Endothelial cell of umbilical vein (primary cell): ENCODE results near the gene ARHGAP18. TPM values are rescaled to one million over a fixed set of nuclear protein-coding genes. Genes with fewer than 3 reads are reported as not detected.

Source experiments
- BruUV-seq: library from RNA; stranded (reverse); fragments of 400-500 nt; replicated peaks from 2 replicates; lab custom pipeline; 2021; lab: Mats Ljungman, UMichigan
- CTCF ChIA-PET: fragments of 300-600, 350-600 bp; sonication (Branson Sonifier 250); formaldehyde crosslinking; loops from one replicate; lab custom pipeline; 2021; ENCODE audit warnings: antibody characterized with exemption, inconsistent platforms; lab: Charles Lee
- POLR2A ChIA-PET: fragments of 300-600, 350-600 bp; sonication (Branson Sonifier 250); formaldehyde crosslinking; loops from one replicate; lab custom pipeline; 2021; ENCODE audit warnings: antibody characterized with exemption, inconsistent platforms; lab: Charles Lee
- DNase-seq: peaks from one replicate; pipeline ENCODE4 v3.0.0-alpha.2; 2011; ENCODE audit warnings: low read depth, low spot score
- FAIRE-seq: peaks from 2 replicates; lab custom pipeline; 2011; peaks lifted over from hg19 to GRCh38; lab: Jason Lieb, UNC
- H2AFZ ChIP-seq: 2 replicates; pipeline ENCODE4 v1.6.0; 2012; ENCODE audit warnings: low read depth, low read length, control low read depth, inconsistent platforms
- H3K27ac ChIP-seq: 2 replicates; pipeline ENCODE4 v1.5.1; 2011; ENCODE audit warnings: low read depth, mild to moderate bottlenecking, control low read depth, low read length, moderate library complexity; ENCODE audit not compliant: insufficient read depth
- H3K27me3 ChIP-seq, 2 experiments: 2 replicates each; pipeline versions ENCODE4 v1.6.0 to v1.6.1; 2011; ENCODE audit warnings: low read length in 2 of 2, mixed read lengths in 1 of 2; ENCODE audit not compliant: control insufficient read depth in 2 of 2, insufficient read depth in 2 of 2
- H3K36me3 ChIP-seq, 2 experiments: 2 replicates in 1 of 2; 3 replicates in 1 of 2; pipeline ENCODE4 v1.5.1; 2011; ENCODE audit warnings: low read length in 2 of 2, mild to moderate bottlenecking in 1 of 2, moderate library complexity in 1 of 2; ENCODE audit not compliant: control insufficient read depth in 2 of 2, insufficient read depth in 2 of 2; ENCODE audit errors: extremely low read depth in 1 of 2
- H3K4me1 ChIP-seq: 3 replicates; pipeline ENCODE4 v1.5.1; 2011; ENCODE audit warnings: mild to moderate bottlenecking, low read length; ENCODE audit not compliant: control insufficient read depth, insufficient read depth; ENCODE audit errors: extremely low read depth
- H3K4me2 ChIP-seq: 2 replicates; pipeline ENCODE4 v1.6.1; 2011; ENCODE audit warnings: low read length, control low read depth, mixed read lengths; ENCODE audit not compliant: insufficient read depth
- H3K4me3 ChIP-seq, 3 experiments: fragments of 200-600 bp in 1 of 3; sonication (generic), shearing (Covaris generic) in 1 of 3; replicated peaks in 1 of 3; 2 replicates each; pipeline ENCODE4 v1.5.1; 2011 to 2016; ENCODE audit warnings: control low read depth in 3 of 3, low read length in 3 of 3, mild to moderate bottlenecking in 2 of 3, inconsistent platforms in 1 of 3, low read depth in 1 of 3, moderate library complexity in 1 of 3; ENCODE audit not compliant: insufficient read depth in 1 of 3
- H3K79me2 ChIP-seq: 2 replicates; pipeline ENCODE4 v1.6.0; 2012; ENCODE audit warnings: low read length, inconsistent platforms; ENCODE audit not compliant: control insufficient read depth, insufficient read depth
- H3K9ac ChIP-seq: replicated peaks from 2 replicates; pipeline ENCODE3; 2011; ENCODE audit warnings: low read length, control low read depth; ENCODE audit not compliant: insufficient read depth; ENCODE audit errors: extremely low read depth
- H3K9me1 ChIP-seq: replicated peaks from 3 replicates; pipeline ENCODE4 v1.6.0; 2011; ENCODE audit warnings: mild to moderate bottlenecking, low read length; ENCODE audit not compliant: control insufficient read depth, insufficient read depth; ENCODE audit errors: extremely low read depth
- H3K9me3 ChIP-seq: replicated peaks from 2 replicates; pipeline ENCODE4 v1.5.1; 2012; ENCODE audit warnings: low read length, inconsistent platforms; ENCODE audit not compliant: control insufficient read depth, insufficient read depth
- H4K20me1 ChIP-seq: replicated peaks from 2 replicates; pipeline ENCODE3; 2011; ENCODE audit warnings: mild to moderate bottlenecking, low read length; ENCODE audit not compliant: control insufficient read depth, insufficient read depth; ENCODE audit errors: extremely low read depth
- EZH2 ChIP-seq: IDR thresholded peaks from 2 replicates; pipeline ENCODE4 v1.6.1; 2012; ENCODE audit warnings: borderline replicate concordance, low read depth, mild to moderate bottlenecking, moderate library complexity, low read length, inconsistent platforms; ENCODE audit not compliant: severe bottlenecking
- FOS ChIP-seq: IDR thresholded peaks from 2 replicates; pipeline ENCODE4 v1.6.1; 2011; ENCODE audit warnings: mild to moderate bottlenecking, low read length, moderate library complexity, borderline replicate concordance; ENCODE audit not compliant: insufficient read depth
- GATA2 ChIP-seq: IDR thresholded peaks from 2 replicates; pipeline ENCODE4 v1.7.0; 2011; ENCODE audit warnings: low read depth, mild to moderate bottlenecking, moderate library complexity, mixed read lengths, low read length; ENCODE audit not compliant: insufficient read length, insufficient read depth
- JUN ChIP-seq: IDR thresholded peaks from 2 replicates; pipeline ENCODE4 v1.6.1; 2011; ENCODE audit warnings: borderline replicate concordance, low read depth; ENCODE audit not compliant: insufficient read length, insufficient read depth
- MAX ChIP-seq: IDR thresholded peaks from 2 replicates; pipeline ENCODE4 v1.6.1; 2011; ENCODE audit not compliant: insufficient read depth, insufficient read length
- MYC ChIP-seq: IDR thresholded peaks from one replicate; pipeline ENCODE4 v1.6.1; 2011; ENCODE audit warnings: mild to moderate bottlenecking, low read depth, low read length
- POLR2A ChIP-seq: IDR thresholded peaks from 2 replicates; pipeline ENCODE4 v1.6.1; 2012; ENCODE audit warnings: low read depth, mild to moderate bottlenecking, control low read depth, low read length
- POLR2AphosphoS5 ChIP-seq: IDR thresholded peaks from 2 replicates; pipeline ENCODE4 v1.6.1; 2012; ENCODE audit warnings: low read depth, mild to moderate bottlenecking, control low read depth, low read length, moderate library complexity; ENCODE audit not compliant: insufficient read depth
- dilution Hi-C: fragments of 300-500 bp; cut with MboI; formaldehyde crosslinking; loops from one replicate; pipeline ENCODE4 v1.15.0; 2019; ENCODE audit warnings: low sequenced_read_pairs; ENCODE audit not compliant: extremely low pct_ligation_motif_present
- intact Hi-C: fragments of 100-400 bp; cut with micrococcal nuclease; formaldehyde crosslinking; loops from one replicate; pipeline ENCODE4 v1.10.0; 2022
- polyA plus RNA-seq, 4 experiments: library from polyadenylated mRNA; depleted of rRNA in 3 of 4; stranded (reverse) in 3 of 4; unstranded in 1 of 4; fragments of >200 nt; gene quantifications; 2 replicates each; pipeline versions ENCODE4 v1.2.1 to v1.2.3, GENCODE V29; 2011 to 2012; ENCODE audit warnings: missing spikeins in 1 of 4
- total RNA-seq: library from RNA; stranded (reverse); gene quantifications from 2 replicates; pipeline ENCODE4 v1.2.3, GENCODE V29; 2021
- TF ChIP-seq, protein P1 (sequence below), 2 donors: IDR thresholded peaks; 1 replicate in 1 of 2; 2 replicates in 1 of 2; pipeline ENCODE4 v1.5.1; 2011; ENCODE audit warnings: low read length in 2 of 2, mild to moderate bottlenecking in 2 of 2, moderate library complexity in 2 of 2, control low read depth in 1 of 2, inconsistent platforms in 1 of 2, low read depth in 1 of 2; ENCODE audit not compliant: insufficient read depth in 1 of 2; ENCODE audit errors: extremely low read depth in 1 of 2

Gene ARHGAP18
- total and polyA plus RNA-seq, 2 donors (not counting 3 experiments of a cell fraction or from before 2014, with no cell fraction given), result 13.1 to 86.1 TPM

GRCh38 chr6:129698430-129698829 lies 11.5 kb downstream of the ARHGAP18 start:
- DNase-seq, result no peak

GRCh38 chr6:129697788-129698187 lies 12.2 kb downstream of the ARHGAP18 start:
- TF ChIP-seq POLR2AphosphoS5 (no peak), FOS (no peak), MYC (no peak), GATA2 (no peak), MAX (no peak), JUN (no peak), POLR2A (no peak), EZH2 (no peak)
- TF ChIP-seq, protein P1, sequence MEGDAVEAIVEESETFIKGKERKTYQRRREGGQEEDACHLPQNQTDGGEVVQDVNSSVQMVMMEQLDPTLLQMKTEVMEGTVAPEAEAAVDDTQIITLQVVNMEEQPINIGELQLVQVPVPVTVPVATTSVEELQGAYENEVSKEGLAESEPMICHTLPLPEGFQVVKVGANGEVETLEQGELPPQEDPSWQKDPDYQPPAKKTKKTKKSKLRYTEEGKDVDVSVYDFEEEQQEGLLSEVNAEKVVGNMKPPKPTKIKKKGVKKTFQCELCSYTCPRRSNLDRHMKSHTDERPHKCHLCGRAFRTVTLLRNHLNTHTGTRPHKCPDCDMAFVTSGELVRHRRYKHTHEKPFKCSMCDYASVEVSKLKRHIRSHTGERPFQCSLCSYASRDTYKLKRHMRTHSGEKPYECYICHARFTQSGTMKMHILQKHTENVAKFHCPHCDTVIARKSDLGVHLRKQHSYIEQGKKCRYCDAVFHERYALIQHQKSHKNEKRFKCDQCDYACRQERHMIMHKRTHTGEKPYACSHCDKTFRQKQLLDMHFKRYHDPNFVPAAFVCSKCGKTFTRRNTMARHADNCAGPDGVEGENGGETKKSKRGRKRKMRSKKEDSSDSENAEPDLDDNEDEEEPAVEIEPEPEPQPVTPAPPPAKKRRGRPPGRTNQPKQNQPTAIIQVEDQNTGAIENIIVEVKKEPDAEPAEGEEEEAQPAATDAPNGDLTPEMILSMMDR (IDR thresholded peaks at IDR 0.05; ENCODE audit: extremely low read depth in 1 of 2, insufficient read depth in 1 of 2, low read depth in 1 of 2, low read length in 2 of 2), result no peak
- Histone ChIP-seq H3K79me2 (peaks cover 86% of the 10 kb centered on the region), H3K27ac (no peak overlapping the region), H3K9me1 (no peaks in the 10 kb centered on the region), H4K20me1 (peaks cover 5% of the 10 kb centered on the region), H3K27me3 (no peaks in the 10 kb centered on the region), H3K9me3 (no peaks in the 10 kb centered on the region), H3K9ac (no peak overlapping the region), H3K4me3 (no peak overlapping the region), H3K36me3 (peaks cover 0 to 8% of the 10 kb centered on the region in 2 experiments), H3K4me1 (peaks cover 52% of the 10 kb centered on the region), H3K4me2 (no peak overlapping the region), H2AFZ (no peak overlapping the region)
- intact Hi-C loops (no loop called here), dilution Hi-C loops (no loop called here)
- no peak for FAIRE-seq
- DNase-seq, result no peak
- BruUV-seq, result no TSS peak
- ChIA-PET POLR2A (no interaction called here), CTCF (no interaction called here)

More at GRCh38 chr6:129698430-129698829, 11.5 kb downstream of the ARHGAP18 start:
- Histone ChIP-seq H3K4me2 (no peak overlapping the region), H3K4me1 (peaks cover 58% of the 10 kb centered on the region), H3K9ac (no peak overlapping the region), H3K4me3 (no peak overlapping the region), H3K27me3 (no peaks in the 10 kb centered on the region), H3K36me3 (peaks cover 1 to 6% of the 10 kb centered on the region in 2 experiments), H2AFZ (no peak overlapping the region), H3K9me3 (no peaks in the 10 kb centered on the region), H3K9me1 (no peaks in the 10 kb centered on the region), H3K27ac (no peak overlapping the region), H4K20me1 (peaks cover 3% of the 10 kb centered on the region), H3K79me2 (peaks cover 86% of the 10 kb centered on the region)
- no TSS peak for BruUV-seq
- no peak for FAIRE-seq
- CTCF ChIA-PET, result interaction anchor here (1.0 kb wide), 1 partner anchor 13 kb away, joined by 4 read pairs; no protein-coding TSS in a partner anchor
- TF ChIP-seq, protein P1 (IDR thresholded peaks at IDR 0.05; ENCODE audit: extremely low read depth in 1 of 2, insufficient read depth in 1 of 2, low read depth in 1 of 2, low read length in 2 of 2), result no peak
- TF ChIP-seq GATA2 (no peak), POLR2A (no peak), MYC (no peak), POLR2AphosphoS5 (no peak), JUN (no peak)
- POLR2A ChIA-PET, result interaction anchor here (0.7 kb wide), 1 partner anchor 12 kb away, joined by 4 read pairs; the partner anchor contains the start of gene ARHGAP18
- intact Hi-C loops (no loop called here), dilution Hi-C loops (no loop called here)
